Measurements from ENCODE around the gene C1QL4. TPM values are rescaled to one million over a fixed set of nuclear protein-coding genes. Genes with fewer than 3 reads are reported as not detected.

Gene C1QL4
- total RNA-seq, 1 experiment from 2014 or later: 0.41 TPM

DNA sequence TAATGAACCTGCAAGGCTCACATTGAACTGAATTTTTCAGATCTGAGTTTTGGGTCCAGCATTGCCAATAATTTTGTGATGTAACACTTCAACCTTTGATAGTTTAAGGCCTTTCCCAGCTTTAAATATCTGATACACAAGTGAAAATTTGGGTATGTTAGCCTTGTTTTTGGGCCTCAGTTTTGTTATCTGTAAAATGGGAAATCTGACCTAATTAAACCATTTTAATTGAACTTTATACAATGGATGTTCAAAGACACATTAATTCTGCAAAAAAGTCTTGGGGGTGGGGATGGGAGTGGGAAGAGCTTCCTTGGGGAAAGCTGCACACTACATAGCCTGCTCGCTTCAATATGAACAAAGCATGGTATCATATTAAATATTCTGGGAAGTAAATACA lies 25.1 kb upstream of the C1QL4 start:
- H3K4me3 ChIP-seq (ENCODE audit: low read depth, low read length, poor library complexity, severe bottlenecking): no peak overlapping the region
- BruUV-seq (replicated peaks): no TSS peak
- intact Hi-C loops (cut with micrococcal nuclease; ENCODE audit: unreplicated experiment): no loop called here
- ChIA-PET CTCF (interaction anchor here (0.6 to 0.7 kb wide), 2 partner anchors 152 to 285 kb away, joined by 5 to 7 read pairs; no protein-coding TSS in a partner anchor), POLR2A (ENCODE audit: low non-redundant PET) (no interaction called here)
- no peaks in the 10 kb centered on the region for H3K9me3 ChIP-seq (ENCODE audit: low read depth, low read length, poor library complexity, severe bottlenecking)
- H3K4me1 ChIP-seq (ENCODE audit: insufficient read depth, low read length, poor library complexity, severe bottlenecking): peaks cover 10% of the 10 kb centered on the region
- DNase-seq (ENCODE audit: low spot score): no peak
- H3K27me3 ChIP-seq (replicated peaks; ENCODE audit: insufficient read depth, low read depth, low read length, poor library complexity): no peaks in the 10 kb centered on the region
- no peak for TF ChIP-seq EZH2 (IDR thresholded peaks at IDR 0.05; ENCODE audit: borderline replicate concordance, low read depth, low read length, poor library complexity, severe bottlenecking)
- TF ChIP-seq, protein P1, sequence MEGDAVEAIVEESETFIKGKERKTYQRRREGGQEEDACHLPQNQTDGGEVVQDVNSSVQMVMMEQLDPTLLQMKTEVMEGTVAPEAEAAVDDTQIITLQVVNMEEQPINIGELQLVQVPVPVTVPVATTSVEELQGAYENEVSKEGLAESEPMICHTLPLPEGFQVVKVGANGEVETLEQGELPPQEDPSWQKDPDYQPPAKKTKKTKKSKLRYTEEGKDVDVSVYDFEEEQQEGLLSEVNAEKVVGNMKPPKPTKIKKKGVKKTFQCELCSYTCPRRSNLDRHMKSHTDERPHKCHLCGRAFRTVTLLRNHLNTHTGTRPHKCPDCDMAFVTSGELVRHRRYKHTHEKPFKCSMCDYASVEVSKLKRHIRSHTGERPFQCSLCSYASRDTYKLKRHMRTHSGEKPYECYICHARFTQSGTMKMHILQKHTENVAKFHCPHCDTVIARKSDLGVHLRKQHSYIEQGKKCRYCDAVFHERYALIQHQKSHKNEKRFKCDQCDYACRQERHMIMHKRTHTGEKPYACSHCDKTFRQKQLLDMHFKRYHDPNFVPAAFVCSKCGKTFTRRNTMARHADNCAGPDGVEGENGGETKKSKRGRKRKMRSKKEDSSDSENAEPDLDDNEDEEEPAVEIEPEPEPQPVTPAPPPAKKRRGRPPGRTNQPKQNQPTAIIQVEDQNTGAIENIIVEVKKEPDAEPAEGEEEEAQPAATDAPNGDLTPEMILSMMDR (conservative IDR thresholded peaks at IDR 0.05; ENCODE audit: low read depth, low read length): no peak
- H3K27ac ChIP-seq (ENCODE audit: low read depth, low read length, poor library complexity, severe bottlenecking): no peak overlapping the region
- H3K36me3 ChIP-seq (ENCODE audit: insufficient read depth, low read length, poor library complexity, severe bottlenecking): no peaks in the 10 kb centered on the region

DNA sequence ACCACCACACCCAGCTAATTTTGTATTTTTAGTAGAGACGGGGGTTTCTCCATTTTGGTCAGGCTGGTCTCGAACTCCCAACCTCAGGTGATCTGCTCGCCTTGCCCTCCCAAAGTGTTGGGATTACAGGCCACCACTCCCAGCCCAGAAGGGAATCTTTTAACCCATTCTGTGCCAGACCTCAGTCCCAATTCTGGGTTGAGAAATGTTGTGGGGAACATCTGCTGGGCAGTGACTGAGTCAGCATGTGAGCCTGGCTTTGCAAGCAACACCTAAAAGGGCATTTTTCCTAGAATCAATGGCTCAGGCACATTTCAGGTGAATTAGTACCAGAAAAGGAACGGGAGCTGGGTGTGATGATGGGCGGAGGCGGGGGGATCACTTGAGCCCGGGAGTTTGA lies 22.7 kb upstream of the C1QL4 start:
- Histone ChIP-seq H3K9me3 (ENCODE audit: low read depth, low read length, poor library complexity, severe bottlenecking) (no peaks in the 10 kb centered on the region), H3K4me3 (ENCODE audit: low read depth, low read length, poor library complexity, severe bottlenecking) (no peak overlapping the region), H3K36me3 (ENCODE audit: insufficient read depth, low read length, poor library complexity, severe bottlenecking) (no peaks in the 10 kb centered on the region), H3K27ac (ENCODE audit: low read depth, low read length, poor library complexity, severe bottlenecking) (no peak overlapping the region), H3K4me1 (ENCODE audit: insufficient read depth, low read length, poor library complexity, severe bottlenecking) (peaks cover 5% of the 10 kb centered on the region), H3K27me3 (replicated peaks; ENCODE audit: insufficient read depth, low read depth, low read length, poor library complexity) (no peaks in the 10 kb centered on the region)
- ChIA-PET CTCF (interaction anchor here (0.7 to 3.0 kb wide), 3 partner anchors 85 to 513 kb away, joined by 3 to 79 read pairs (median 3); no protein-coding TSS in a partner anchor), POLR2A (ENCODE audit: low non-redundant PET) (no interaction called here)
- BruUV-seq (replicated peaks): no TSS peak
- DNase-seq (ENCODE audit: low spot score): no peak
- TF ChIP-seq EZH2 (IDR thresholded peaks at IDR 0.05; ENCODE audit: borderline replicate concordance, low read depth, low read length, poor library complexity, severe bottlenecking): no peak
- TF ChIP-seq, protein P1 (conservative IDR thresholded peaks at IDR 0.05; ENCODE audit: low read depth, low read length): no peak
- intact Hi-C loops (cut with micrococcal nuclease; ENCODE audit: unreplicated experiment): loop anchor here (5.0 kb wide), 1 partner anchor 223 kb away; no protein-coding TSS in a partner anchor

DNA sequence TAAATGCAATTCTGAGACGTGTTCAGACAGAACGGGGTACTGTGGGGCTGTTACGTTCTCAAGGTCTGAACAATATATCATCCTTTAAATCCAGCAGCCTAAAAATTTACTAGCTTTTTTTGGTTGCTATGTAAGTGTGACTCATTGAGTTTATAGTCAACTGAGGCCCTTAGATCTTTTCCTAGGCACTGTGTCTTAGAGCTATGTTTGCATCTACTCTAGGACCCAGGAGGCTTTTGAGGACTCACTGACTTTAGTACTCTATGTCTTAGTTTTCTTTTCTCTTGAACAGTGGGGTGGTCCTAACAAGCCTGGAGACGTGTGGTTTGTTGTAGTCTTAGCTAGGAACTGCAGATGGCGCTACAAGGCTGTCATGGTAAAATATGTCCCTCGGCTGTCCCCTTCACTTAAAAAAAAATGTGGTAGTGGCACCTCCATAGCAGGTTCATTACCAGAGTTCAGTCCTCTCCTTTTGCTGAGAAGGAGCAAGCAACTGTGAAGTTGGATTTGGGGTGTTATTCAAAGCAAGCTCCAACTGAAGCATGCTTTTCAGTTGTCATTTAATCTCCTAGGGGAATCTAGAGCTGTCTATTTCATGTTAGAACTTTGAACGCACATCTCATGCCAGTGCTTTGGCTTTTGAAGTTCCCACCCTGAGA lies 21.6 kb upstream of the C1QL4 start:
- CTCF ChIA-PET: interaction anchor here (0.5 to 3.0 kb wide), 21 partner anchors 8 to 274 kb away, joined by 3 to 79 read pairs (median 5); partner anchors contain the start of genes DNAJC22 and SPATS2

More for the DNA sequence above, 21.6 kb upstream of the C1QL4 start:
- peak; percentile 89 for DNase-seq (ENCODE audit: low spot score)
- no peak for TF ChIP-seq EZH2 (IDR thresholded peaks at IDR 0.05; ENCODE audit: borderline replicate concordance, low read depth, low read length, poor library complexity, severe bottlenecking)
- TF ChIP-seq, protein P1 (conservative IDR thresholded peaks at IDR 0.05; ENCODE audit: low read depth, low read length): peak; percentile 89
- intact Hi-C loops (cut with micrococcal nuclease; ENCODE audit: unreplicated experiment): loop anchor here (1.0 to 5.0 kb wide), 2 partner anchors 156 to 224 kb away; no protein-coding TSS in a partner anchor
- Histone ChIP-seq H3K36me3 (ENCODE audit: insufficient read depth, low read length, poor library complexity, severe bottlenecking) (no peaks in the 10 kb centered on the region), H3K4me1 (ENCODE audit: insufficient read depth, low read length, poor library complexity, severe bottlenecking) (peaks cover 5% of the 10 kb centered on the region), H3K9me3 (ENCODE audit: low read depth, low read length, poor library complexity, severe bottlenecking) (no peaks in the 10 kb centered on the region), H3K4me3 (ENCODE audit: low read depth, low read length, poor library complexity, severe bottlenecking) (peak overlapping the region; percentile 5), H3K27me3 (replicated peaks; ENCODE audit: insufficient read depth, low read depth, low read length, poor library complexity) (no peaks in the 10 kb centered on the region), H3K27ac (ENCODE audit: low read depth, low read length, poor library complexity, severe bottlenecking) (no peak overlapping the region)
- POLR2A ChIA-PET (ENCODE audit: low non-redundant PET): interaction anchor here (0.7 kb wide), 2 partner anchors 35 to 152 kb away, joined by 3 to 5 read pairs; partner anchors contain the start of gene TROAP
- no TSS peak for BruUV-seq (replicated peaks)

All from A673 (cell line).